Breast epithelium (tissue), 3 donors: ENCODE data around the gene TNFRSF6B.

Source experiments
- POLR2A ChIP-seq: fragments of 450-650 bp; IDR thresholded peaks from one replicate; pipeline ENCODE4 v1.6.1; 2016; ENCODE audit warnings: antibody characterized with exemption, mild to moderate bottlenecking, moderate library complexity
- TF ChIP-seq, protein P1 (sequence below), 3 donors: fragments of 450-650 bp; IDR thresholded peaks; one replicate each; pipeline ENCODE4 v1.5.1; 2016 to 2017; ENCODE audit warnings: antibody characterized with exemption in 3 of 3, mild to moderate bottlenecking in 3 of 3, moderate library complexity in 3 of 3

DNA sequence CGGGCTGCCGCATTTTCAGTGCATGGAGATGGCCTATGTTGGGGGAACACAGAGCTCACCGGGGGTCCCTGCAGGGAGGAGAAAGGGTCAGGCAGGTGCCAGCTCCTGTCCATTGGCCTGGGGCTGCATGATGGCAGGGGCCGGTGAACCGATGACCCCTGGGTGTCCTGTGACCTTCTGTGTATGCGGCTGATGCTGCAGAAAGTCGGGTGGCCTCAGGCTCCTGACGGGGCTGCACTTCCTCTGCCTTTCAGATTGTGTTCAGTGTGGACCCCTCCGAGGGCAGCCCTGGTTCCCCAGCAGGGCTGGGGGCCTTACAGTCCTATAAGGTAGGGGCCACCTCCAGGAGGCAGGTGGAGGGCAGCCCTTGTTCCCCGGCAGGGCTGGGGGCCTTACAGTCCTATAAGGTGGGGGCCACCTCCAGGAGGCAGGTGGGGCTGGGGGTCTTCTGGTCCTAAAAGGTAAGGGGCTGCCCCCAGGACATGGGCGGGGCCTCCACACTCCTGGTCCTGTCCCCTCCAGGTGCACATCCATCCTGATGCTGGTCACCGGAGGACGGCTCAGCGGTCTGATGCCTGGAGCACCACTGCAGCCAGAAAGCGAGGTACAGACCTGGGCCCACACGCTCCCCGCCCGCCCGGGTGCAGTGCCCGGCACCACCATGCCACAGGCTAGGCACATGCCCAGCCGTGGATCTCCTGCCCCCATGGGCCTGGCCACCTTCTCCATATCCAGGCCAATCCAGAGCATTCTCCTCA lies 11.0 kb upstream of the TNFRSF6B start:
- no peak for TF ChIP-seq POLR2A
- TF ChIP-seq, protein P1, sequence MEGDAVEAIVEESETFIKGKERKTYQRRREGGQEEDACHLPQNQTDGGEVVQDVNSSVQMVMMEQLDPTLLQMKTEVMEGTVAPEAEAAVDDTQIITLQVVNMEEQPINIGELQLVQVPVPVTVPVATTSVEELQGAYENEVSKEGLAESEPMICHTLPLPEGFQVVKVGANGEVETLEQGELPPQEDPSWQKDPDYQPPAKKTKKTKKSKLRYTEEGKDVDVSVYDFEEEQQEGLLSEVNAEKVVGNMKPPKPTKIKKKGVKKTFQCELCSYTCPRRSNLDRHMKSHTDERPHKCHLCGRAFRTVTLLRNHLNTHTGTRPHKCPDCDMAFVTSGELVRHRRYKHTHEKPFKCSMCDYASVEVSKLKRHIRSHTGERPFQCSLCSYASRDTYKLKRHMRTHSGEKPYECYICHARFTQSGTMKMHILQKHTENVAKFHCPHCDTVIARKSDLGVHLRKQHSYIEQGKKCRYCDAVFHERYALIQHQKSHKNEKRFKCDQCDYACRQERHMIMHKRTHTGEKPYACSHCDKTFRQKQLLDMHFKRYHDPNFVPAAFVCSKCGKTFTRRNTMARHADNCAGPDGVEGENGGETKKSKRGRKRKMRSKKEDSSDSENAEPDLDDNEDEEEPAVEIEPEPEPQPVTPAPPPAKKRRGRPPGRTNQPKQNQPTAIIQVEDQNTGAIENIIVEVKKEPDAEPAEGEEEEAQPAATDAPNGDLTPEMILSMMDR (IDR thresholded peaks at IDR 0.05): no peak
